ENCODE results near the gene TMEM260.
"Not testable (repeated sequence)": the region's sequence is repeated elsewhere in the genome, so short reads cannot be mapped to it uniquely, and the experiment has no call there.

TMEM260 gene

GRCh38 chr14:56592746-56593544, 13.3 kb downstream of the TMEM260 start:
- in situ Hi-C loops (cut with MboI; ENCODE audit: low pct_unique_long_range_greater_than_20kb, low sequenced_read_pairs): no loop called here
- no peak for DNase-seq

- in situ Hi-C loops (cut with MboI; ENCODE audit: low pct_unique_long_range_greater_than_20kb, low sequenced_read_pairs): no loop called here
- no peak for DNase-seq
These were observed 14.8 kb downstream of the TMEM260 start for GRCh38 chr14:56594428-56594827.

- in situ Hi-C loops (cut with MboI; ENCODE audit: low pct_unique_long_range_greater_than_20kb, low sequenced_read_pairs): no loop called here
- DNase-seq: no peak
These were observed 18.9 kb downstream of the TMEM260 start for GRCh38 chr14:56598519-56598918.

GRCh38 chr14:56603648-56604047, 24.1 kb downstream of the TMEM260 start:
- in situ Hi-C loops (cut with MboI; ENCODE audit: low pct_unique_long_range_greater_than_20kb, low sequenced_read_pairs): no loop called here
- no peak for DNase-seq

DNA sequence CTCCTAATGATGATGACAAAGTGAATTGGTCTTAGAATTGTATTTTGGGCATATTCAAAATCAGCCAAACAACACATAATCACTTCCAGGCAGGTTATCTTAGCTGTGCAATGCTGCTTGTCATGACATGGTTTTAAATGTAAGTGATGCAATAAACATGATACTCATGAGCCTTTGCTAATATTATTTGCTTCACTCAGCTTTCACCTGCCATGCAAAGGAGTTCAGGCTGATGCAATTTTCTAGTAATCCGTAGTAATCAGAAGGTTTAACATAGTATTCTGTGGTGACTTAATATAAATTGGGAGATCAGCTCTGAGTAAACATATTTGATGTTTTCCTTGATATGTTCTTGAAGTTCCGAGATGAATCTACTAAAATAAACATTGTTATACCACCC, 29.1 kb downstream of the TMEM260 start:
- in situ Hi-C loops (cut with MboI; ENCODE audit: low pct_unique_long_range_greater_than_20kb, low sequenced_read_pairs): no loop called here
- DNase-seq: no peak

GRCh38 chr14:56611663-56612062, 32.1 kb downstream of the TMEM260 start:
- in situ Hi-C loops (cut with MboI; ENCODE audit: low pct_unique_long_range_greater_than_20kb, low sequenced_read_pairs); DNase-seq: not testable (repeated sequence)

DNA sequence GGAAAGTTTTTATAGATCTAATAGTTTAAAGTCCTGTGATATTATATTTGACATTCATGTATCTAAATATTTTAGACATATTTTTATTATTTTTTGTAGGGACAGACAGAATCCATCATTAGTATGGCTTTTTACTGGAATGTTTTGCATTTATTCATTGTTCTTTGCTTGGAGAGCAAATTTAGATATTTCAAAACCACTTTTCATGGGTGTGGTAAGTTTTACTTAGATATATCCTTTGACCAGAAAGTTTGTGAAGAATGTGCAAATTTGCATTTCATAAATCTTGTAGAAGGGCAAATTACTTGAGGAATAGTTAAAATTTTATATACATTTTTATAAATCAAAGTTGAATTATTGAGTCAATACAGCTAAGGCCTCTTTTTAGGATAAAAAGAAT, 37.5 kb downstream of the TMEM260 start:
- no peak for DNase-seq
- in situ Hi-C loops (cut with MboI; ENCODE audit: low pct_unique_long_range_greater_than_20kb, low sequenced_read_pairs): no loop called here

DNA sequence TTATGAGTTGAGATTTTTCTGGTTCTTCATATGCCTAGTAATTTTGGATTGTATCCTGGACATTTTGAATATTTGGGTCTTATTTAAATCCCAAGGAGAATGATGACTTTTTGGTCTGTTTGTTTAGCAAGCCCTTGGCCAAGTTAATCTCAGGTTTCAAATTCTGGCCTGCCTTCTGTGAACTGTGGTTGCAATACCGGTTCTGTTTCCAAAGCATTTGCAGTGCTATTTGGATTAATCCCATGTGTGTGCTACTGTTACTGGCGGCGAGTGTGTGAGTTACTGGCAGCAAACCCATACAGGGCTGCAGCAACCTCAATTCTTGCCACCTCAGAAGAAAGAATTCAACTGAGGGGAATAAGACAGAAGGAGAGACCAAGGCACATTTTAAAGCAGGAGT, 51.1 kb downstream of the TMEM260 start:
- DNase-seq: no peak
- in situ Hi-C loops (cut with MboI; ENCODE audit: low pct_unique_long_range_greater_than_20kb, low sequenced_read_pairs): no loop called here

GRCh38 chr14:56632195-56632594, 52.6 kb downstream of the TMEM260 start:
- in situ Hi-C loops (cut with MboI; ENCODE audit: low pct_unique_long_range_greater_than_20kb, low sequenced_read_pairs): no loop called here
- DNase-seq: no peak

- DNase-seq: no peak
- in situ Hi-C loops (cut with MboI; ENCODE audit: low pct_unique_long_range_greater_than_20kb, low sequenced_read_pairs): no loop called here
These were observed 53.9 kb downstream of the TMEM260 start for GRCh38 chr14:56633544-56633943.

- DNase-seq: no peak
- in situ Hi-C loops (cut with MboI; ENCODE audit: low pct_unique_long_range_greater_than_20kb, low sequenced_read_pairs): no loop called here
These were observed 55.4 kb downstream of the TMEM260 start for GRCh38 chr14:56635041-56635440.

GRCh38 chr14:56647493-56647892, 67.9 kb downstream of the TMEM260 start:
- in situ Hi-C loops (cut with MboI; ENCODE audit: low pct_unique_long_range_greater_than_20kb, low sequenced_read_pairs): no loop called here
- no peak for DNase-seq

DNA sequence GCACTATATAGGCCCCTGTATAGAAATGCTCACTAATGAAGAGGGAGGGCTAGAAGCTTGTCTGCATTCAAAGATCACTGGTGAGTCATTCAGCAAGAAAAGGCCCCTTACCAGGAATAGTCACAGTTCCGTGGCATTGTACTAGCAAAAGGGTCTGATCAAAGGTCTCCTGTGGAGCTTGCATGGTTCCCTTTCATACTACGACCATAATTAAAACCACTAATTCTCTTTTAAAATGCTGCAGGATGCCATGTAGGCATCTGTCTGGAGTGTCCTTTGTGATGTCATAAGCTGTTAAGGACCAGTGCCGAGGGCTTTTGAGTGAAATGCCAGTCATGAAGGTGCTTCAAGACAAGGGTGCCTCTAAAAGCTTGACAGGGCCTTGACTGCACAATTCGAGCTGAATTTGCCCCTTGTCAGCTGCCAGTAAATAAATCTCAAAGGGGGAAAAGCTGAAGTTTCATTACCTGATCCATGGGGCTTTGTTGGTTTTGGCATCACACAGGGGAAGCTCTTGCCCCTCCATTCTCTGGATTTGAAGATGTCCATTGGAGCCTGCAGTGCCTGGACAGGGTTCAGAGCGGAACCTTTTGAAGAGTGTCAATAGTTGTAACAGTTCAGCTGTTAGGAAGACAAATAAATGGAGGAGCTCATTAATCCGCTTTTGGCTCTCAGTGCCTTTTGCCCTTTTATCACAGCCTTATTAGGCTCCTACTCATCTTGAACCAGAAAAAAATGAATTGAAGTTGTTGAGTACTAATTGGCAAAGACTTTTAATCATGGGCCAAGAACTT, 69.1 kb downstream of the TMEM260 start:
- no peak for DNase-seq
- in situ Hi-C loops (cut with MboI; ENCODE audit: low pct_unique_long_range_greater_than_20kb, low sequenced_read_pairs): no loop called here

DNA sequence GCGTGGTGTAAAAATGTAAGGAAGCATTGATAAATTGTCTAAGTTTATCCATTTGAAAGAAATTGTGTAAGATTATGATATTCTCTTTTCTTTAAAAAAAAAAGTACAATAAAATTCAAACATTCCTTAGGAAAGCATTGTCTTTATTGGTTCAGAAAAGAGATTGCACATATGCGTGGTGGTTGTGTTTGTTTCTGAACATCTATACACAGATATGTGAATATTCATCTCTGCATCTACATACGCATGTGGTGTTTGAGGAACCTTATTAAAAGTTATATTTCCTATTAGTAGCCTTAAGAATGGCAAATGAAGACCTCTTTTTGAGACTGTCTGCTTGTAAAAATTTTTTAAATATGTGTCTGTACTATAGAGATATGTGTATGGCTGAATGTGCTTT, 69.8 kb downstream of the TMEM260 start:
- in situ Hi-C loops (cut with MboI; ENCODE audit: low pct_unique_long_range_greater_than_20kb, low sequenced_read_pairs): no loop called here
- no peak for DNase-seq

- in situ Hi-C loops (cut with MboI; ENCODE audit: low pct_unique_long_range_greater_than_20kb, low sequenced_read_pairs): loop anchor here (25.0 kb wide), 1 partner anchor 412 kb away; no protein-coding TSS in a partner anchor
These were observed 70.5 kb downstream of the TMEM260 start for GRCh38 chr14:56650048-56650447.

DNA sequence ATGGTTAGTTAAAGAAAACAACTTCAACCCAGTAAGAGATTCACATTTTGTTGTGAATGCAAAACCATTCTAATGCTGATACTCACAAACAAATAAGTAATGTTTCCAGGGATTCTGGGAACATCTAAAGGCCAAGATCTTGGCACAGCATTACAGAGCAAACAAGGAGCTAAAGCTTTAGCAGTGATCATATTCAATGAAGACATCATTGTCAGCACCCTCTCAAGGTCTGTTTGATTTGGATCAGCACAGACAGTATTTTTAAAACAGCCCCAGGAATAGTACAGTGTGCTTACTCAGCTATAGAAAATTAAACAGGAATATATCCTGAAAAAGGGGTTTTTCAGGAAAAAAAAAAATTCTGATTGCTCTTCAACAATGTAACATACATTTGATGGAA, 71.4 kb downstream of the TMEM260 start:
- in situ Hi-C loops (cut with MboI; ENCODE audit: low pct_unique_long_range_greater_than_20kb, low sequenced_read_pairs): loop anchor here (25.0 kb wide), 1 partner anchor 411 kb away; no protein-coding TSS in a partner anchor
- DNase-seq: no peak

More at GRCh38 chr14:56650048-56650447, 70.5 kb downstream of the TMEM260 start:
- no peak for DNase-seq

DNA sequence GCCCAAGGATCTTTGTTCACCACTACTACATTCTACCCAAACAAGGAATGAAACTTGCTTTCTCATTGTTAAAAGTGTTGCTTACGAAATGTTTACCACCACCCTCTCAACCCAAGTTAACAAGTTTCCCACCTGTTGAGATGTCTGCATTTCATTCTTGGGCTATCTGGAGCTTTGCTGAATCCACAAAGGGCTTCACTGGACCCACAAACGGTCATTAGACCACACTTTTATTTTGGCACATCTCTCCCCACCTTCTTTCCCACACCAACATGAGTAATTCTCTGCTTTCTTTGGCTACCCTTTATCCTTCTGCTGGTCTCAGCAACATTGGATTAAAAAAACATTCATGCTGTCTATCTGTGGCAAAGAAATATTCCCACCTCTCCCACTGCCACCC, 78.0 kb downstream of the TMEM260 start:
- no peak for DNase-seq
- in situ Hi-C loops (cut with MboI; ENCODE audit: low pct_unique_long_range_greater_than_20kb, low sequenced_read_pairs): loop anchor here (25.0 kb wide), 1 partner anchor 405 kb away; no protein-coding TSS in a partner anchor

DNA sequence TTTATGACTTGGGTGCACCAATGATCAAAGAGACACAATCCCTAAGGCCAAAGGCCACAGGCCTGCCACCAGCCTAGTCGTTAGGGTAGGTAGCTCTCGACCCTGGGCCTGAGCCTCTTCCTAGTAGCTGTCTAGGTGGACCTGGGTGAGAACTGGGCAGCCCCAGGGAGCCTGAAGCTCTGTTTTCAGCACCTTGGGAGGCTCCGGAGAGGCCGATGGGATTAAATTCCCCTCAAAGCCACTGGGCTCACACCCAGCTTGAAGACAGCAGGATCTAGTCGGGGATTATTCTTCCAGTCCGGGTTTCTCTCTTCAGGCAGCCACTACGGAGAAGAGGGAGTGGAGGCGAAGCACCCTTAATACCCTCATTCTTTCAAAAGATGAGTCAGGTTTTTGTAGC, 79.8 kb downstream of the TMEM260 start:
- in situ Hi-C loops (cut with MboI; ENCODE audit: low pct_unique_long_range_greater_than_20kb, low sequenced_read_pairs): loop anchor here (25.0 kb wide), 1 partner anchor 403 kb away; no protein-coding TSS in a partner anchor
- no peak for DNase-seq

GRCh38 chr14:56659964-56660551, 80.5 kb downstream of the TMEM260 start:
- DNase-seq: peak; percentile 49
- in situ Hi-C loops (cut with MboI; ENCODE audit: low pct_unique_long_range_greater_than_20kb, low sequenced_read_pairs): loop anchor here (25.0 kb wide), 1 partner anchor 402 kb away; no protein-coding TSS in a partner anchor

Measured in KBM-7 (cell line).